GM12892 (cell line): ENCODE data around the gene STX18.
"Not testable (repeated sequence)": the region's sequence is repeated elsewhere in the genome, so short reads cannot be mapped to it uniquely, and the experiment has no call there.

Experiments
- DNase-seq: peaks from one replicate; pipeline ENCODE4 v3.0.0; 2011; ENCODE audit not compliant: insufficient read length
- FAIRE-seq: peaks from 2 replicates; lab custom pipeline; 2011; peaks lifted over from hg19 to GRCh38; lab: Jason Lieb, UNC
- POLR2A ChIP-seq: IDR thresholded peaks from 2 replicates; pipeline ENCODE4 v1.6.1; 2011; ENCODE audit warnings: low read depth, low read length, control low read depth
- POLR2AphosphoS5 ChIP-seq: IDR thresholded peaks from 2 replicates; pipeline ENCODE4 v1.6.1; 2011; ENCODE audit warnings: low read depth, low read length, control low read depth
- TAF1 ChIP-seq: IDR thresholded peaks from 2 replicates; pipeline ENCODE4 v1.6.1; 2011; ENCODE audit warnings: low read depth, mild to moderate bottlenecking, control low read depth, low read length, borderline replicate concordance

STX18 gene

DNA sequence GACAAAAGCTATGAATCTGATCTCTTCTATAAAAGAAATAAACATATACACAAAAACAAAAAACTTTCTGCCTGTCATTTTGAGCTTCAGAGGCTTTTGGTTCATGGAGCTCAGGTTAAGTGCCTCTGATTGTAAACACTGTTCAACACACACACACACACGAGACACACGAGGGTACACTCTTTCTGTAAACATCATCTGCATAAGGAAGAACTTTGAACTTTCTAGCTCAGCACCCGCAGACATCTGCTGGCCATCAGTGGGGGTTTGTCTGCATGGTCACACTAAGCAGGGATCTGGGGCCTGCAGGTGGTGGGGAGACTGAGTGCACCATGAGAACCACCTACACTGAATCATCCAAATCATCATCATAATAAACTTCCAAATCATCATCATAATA lies 54.9 kb downstream of the STX18 start:
- no peak for TF ChIP-seq POLR2AphosphoS5
- TF ChIP-seq TAF1, result no peak
- TF ChIP-seq POLR2A, result no peak
- no peak for FAIRE-seq
- no peak for DNase-seq

DNA sequence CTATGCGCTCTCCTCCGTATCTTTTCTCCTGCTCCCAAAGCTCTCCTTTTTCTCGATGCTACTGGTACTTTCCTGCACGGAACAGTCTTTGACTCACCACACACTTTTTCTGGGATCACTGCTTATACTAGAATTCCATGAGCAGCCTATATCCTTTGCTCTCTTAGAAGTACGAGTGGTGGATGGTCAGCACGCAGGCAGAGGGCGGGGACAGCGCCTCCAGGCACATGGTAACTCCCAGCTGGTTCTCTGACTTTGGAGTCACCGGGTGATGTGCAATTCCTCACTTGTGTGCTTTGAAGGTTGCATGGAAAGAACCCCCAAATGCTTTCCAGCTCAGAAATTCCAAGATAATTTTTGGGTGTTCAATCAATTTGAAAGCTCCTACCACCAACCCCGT lies 56.0 kb downstream of the STX18 start:
- FAIRE-seq, result no peak
- no peak for DNase-seq
- TF ChIP-seq POLR2AphosphoS5 (no peak), TAF1 (no peak), POLR2A (no peak)

DNA sequence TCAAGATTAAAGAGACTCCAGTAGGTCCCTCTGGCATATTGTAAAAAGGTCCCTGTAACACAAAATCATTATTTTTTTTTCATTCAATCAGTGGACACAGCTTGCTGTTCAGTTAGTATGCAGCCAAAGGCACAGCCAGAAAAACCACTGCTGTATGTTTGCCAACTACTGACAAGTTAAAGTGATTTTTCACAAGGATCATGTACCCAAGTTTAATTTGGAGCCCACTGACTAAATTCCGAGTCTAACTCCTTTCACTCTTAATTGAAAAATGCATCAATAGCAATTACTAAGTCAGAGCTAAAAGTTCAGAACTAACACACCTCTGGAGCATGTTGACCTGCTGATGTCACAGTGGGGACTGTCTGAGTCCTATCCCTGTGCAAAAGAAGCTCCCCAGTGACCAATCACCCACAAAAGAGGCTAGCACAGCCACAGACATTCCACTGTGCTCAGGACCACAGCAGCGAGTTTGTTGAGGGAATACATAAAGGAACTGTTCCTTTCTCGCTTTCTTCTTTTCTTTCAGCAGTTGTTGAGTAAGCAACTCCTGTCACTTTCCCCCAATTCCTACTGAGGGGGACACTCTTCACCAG lies 60.4 kb downstream of the STX18 start:
- TF ChIP-seq POLR2A (no peak), POLR2AphosphoS5 (no peak), TAF1 (no peak)
- FAIRE-seq, result no peak

DNA sequence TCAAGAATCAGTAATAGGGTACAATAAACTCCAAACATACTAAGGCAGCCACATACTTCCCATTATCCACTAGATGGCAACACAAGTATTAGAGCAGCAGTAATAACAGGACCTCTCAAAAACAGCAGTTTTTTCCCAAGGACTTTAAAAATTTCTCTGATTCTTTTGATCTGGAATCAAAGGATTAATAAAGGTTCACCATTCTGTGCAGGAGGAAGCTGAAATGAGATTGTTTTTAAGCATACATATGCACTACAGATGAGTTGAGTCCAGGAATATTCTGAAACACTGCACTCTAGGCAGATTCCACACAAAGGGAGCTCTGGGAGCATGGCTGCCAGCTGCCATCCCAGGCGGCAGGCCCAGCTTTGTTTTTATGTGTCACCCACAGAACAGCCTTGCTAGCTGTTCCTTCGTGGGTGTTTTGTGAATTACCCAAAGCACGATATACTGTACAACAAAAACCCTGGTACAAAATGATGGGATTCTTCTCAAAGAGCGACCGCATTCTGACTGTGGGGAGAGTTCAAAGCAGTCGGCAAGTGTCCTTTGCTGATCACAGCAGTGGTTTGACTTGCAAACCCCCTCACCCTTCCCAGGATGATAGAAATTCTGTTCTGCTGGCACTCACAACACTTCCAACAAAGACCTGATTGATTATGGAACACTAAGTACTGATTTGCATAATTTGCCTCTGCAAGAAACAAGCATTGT lies 61.0 kb downstream of the STX18 start:
- DNase-seq (no peak), FAIRE-seq (no peak)
- no peak for TF ChIP-seq POLR2A
- no peak for TF ChIP-seq TAF1
- no peak for TF ChIP-seq POLR2AphosphoS5

More for the DNA sequence above, 60.4 kb downstream of the STX18 start:
- DNase-seq, result no peak

DNA sequence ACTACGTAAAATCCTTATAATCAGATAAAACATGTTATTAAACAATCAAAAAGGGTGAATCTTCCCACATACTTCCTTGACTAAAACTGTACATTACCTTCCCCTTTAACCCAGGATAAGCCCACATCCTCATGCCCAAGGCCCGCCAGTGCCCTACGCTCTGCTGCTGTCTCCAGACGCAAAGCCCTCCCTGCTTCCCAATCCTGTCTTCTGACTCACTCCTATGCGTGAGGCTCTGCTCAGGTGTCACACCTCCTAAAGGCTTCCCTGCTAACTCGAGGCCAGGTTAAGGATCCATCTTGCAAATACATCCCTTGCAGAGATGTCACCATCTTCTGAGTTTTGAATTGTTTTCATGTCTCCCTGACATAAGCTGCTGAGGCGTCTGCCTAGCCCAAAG lies 61.6 kb downstream of the STX18 start:
- FAIRE-seq (no peak), DNase-seq (no peak)
- TF ChIP-seq TAF1 (no peak), POLR2AphosphoS5 (no peak), POLR2A (no peak)

DNA sequence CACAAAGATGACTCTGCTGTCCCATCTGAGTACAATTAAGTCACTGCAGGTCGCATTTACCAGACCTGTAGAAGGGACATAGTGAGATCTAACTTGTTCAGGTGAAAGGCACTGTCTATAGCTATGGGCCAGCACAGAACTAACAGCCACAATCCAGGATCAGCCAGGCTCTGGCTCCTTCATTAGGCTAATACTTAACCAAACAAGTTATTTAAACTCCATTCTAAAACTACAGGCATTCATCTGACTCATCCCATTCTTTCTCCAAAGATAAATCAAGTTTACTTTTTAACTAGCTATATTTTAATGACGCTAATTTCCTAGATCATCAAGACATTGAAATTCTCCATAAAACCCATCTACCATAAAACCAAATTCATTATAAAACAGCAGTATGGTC lies 62.5 kb downstream of the STX18 start:
- FAIRE-seq (no peak), DNase-seq (no peak)
- TF ChIP-seq POLR2A, result no peak

DNA sequence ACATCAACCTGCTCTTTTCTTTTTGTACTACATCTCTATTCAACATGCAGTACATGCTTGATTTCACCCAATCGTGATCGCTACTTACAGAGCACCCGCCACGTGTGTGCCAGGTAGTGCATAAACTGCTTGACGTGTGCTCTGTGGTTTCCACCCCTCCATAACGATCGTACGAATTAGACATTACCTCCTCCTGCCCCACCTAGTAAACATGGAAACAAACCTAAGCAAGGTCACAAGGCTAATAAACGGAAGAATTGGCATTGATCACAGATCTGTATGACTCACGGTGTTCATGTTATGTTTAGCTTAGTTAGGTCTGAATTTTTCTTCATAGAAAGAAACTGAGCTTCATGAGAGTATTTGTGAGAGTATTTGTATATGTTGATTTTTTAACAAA lies 64.1 kb downstream of the STX18 start:
- FAIRE-seq (no peak), DNase-seq (no peak)
- TF ChIP-seq POLR2AphosphoS5 (no peak), POLR2A (no peak), TAF1 (no peak)

DNA sequence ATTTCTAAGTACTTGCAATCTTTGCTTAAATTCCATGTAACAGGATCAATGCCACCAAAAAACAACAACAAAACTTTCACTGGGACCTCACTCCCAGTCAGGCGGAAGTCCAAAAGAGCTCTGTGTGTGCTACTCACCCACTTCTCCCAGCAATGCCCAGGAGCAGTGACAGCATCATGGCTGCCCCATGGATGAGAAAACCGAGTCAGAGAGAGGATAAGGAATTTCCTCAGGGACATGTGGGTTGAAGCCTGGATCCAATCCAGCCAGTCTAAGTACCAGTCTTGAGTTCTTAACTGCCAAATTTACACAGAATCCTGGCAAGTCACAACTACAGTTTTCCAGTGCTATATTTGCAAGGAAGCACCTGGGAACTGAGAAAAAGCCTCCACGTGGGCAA lies 64.5 kb downstream of the STX18 start:
- DNase-seq, result no peak
- FAIRE-seq, result no peak

DNA sequence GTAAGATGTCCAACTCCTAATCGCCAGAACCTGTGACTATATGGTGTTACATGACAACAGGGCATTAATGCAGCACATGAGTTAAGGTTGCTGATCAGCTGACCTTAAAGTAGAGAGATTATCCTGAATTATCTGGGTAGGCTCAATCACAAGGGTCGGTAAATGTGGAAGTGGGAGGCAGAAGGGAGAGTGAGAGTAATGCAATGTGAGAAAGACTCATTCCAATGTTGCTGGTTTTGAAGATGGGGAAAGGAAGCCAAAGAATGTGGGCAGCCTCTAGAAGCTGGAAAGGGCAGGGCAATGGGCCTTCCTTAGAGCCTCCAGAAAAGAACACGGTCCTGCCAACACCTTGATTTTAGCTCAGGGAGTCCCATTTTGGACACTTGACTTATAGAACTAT lies 67.4 kb downstream of the STX18 start:
- FAIRE-seq (no peak), DNase-seq (no peak)
- TF ChIP-seq TAF1 (no peak), POLR2AphosphoS5 (no peak), POLR2A (no peak)

More for the DNA sequence above, 64.5 kb downstream of the STX18 start:
- TF ChIP-seq TAF1 (no peak), POLR2AphosphoS5 (no peak)

DNA sequence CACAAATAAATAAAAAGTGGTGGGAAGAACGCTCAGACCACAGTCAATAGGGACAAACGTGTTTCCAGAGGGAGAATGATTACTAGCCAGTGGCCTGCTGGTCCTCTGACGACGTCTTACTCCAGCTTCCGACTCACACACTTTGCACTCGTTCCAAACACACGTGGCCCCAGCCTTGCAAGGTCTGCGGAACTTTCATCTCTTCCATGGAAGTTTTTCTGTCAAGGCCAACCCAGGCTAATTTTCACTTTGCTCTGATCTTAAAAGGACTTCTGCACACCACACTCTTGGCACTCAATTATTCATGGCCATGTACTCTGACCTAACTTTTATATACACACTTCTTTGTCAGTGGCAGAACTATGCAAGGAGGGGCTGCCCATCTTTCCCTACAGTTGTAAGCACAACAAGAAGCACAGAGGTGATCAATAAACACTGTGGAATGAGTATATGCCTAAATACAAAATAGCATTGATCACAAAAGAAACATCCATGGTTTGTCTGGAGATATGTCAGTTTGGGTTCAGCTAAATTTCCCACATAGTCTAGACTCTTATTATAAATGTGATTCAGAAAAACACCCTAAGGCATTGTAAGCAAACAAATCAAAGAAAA lies 69.4 kb downstream of the STX18 start:
- FAIRE-seq (no peak), DNase-seq (no peak)
- TF ChIP-seq TAF1, result no peak

DNA sequence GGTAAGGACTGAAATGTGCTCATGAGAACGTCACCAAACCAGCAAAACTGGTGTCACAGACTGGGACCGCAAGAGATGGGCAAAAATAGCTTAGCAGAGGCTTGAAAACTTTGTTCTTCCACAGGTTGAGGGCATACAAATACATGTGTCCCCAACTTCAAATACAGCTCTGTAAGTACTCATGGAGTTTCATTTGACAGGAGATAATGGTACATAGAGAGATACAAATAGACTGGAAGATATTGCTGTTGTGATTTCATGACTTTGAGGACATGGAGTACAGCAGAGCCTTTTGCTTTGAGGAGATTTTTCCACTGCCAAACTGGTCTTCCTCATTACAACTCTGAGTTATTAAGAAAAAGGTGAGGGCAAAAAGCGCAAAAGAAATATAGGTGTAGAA lies 70.7 kb downstream of the STX18 start:
- FAIRE-seq (no peak), DNase-seq (no peak)
- no peak for TF ChIP-seq POLR2AphosphoS5
- no peak for TF ChIP-seq TAF1
- TF ChIP-seq POLR2A, result no peak

DNA sequence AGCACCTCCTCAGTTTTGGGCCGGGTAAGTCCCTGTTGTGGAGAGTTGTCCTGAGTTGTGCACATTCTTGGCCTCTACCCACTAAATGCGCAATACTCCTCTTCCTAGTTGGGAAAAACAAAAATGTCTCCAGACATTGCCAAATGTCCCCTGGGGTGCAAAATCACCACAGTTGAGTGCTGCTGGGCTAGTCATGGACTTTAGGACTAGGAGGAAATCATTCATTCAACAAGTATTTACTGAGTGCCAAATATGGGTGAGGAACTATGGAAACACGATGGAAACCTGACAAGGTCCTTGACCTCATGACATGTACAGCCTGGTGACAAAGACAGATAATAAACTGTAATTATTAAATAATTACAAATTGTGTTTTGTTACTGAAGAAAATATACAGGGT lies 71.6 kb downstream of the STX18 start:
- TF ChIP-seq TAF1 (no peak), POLR2AphosphoS5 (no peak), POLR2A (no peak)

DNA sequence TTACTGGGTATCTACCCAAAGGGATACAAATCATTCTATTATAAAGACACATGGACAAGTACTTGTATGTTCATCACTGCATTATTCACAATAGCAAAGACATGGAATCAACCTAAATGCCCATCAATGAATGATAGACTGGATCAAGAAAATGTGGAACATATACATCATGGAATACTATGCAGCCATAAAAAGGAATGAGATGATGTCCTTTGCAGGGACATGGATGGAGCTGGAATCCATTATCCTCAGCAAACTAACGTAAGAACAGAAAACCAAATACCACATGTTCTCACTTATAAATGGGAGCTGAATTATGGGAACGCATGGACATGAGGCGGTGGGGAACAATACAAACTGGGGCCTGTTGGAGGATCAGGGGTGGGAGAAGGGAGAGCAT lies 76.6 kb downstream of the STX18 start:
- FAIRE-seq, DNase-seq: not testable (repeated sequence)

More for the DNA sequence above, 71.6 kb downstream of the STX18 start:
- no peak for FAIRE-seq
- no peak for DNase-seq
